Amniotic stem cell (primary cell): ENCODE data around the gene KCNMA1.
"Not testable (repeated sequence)": the region's sequence is repeated elsewhere in the genome, so short reads cannot be mapped to it uniquely, and the experiment has no call there.

ENCODE experiments used
- DNase-seq: peaks from one replicate; lab custom pipeline; 2025; lab: John Stamatoyannopoulos, UW

Gene KCNMA1

DNA sequence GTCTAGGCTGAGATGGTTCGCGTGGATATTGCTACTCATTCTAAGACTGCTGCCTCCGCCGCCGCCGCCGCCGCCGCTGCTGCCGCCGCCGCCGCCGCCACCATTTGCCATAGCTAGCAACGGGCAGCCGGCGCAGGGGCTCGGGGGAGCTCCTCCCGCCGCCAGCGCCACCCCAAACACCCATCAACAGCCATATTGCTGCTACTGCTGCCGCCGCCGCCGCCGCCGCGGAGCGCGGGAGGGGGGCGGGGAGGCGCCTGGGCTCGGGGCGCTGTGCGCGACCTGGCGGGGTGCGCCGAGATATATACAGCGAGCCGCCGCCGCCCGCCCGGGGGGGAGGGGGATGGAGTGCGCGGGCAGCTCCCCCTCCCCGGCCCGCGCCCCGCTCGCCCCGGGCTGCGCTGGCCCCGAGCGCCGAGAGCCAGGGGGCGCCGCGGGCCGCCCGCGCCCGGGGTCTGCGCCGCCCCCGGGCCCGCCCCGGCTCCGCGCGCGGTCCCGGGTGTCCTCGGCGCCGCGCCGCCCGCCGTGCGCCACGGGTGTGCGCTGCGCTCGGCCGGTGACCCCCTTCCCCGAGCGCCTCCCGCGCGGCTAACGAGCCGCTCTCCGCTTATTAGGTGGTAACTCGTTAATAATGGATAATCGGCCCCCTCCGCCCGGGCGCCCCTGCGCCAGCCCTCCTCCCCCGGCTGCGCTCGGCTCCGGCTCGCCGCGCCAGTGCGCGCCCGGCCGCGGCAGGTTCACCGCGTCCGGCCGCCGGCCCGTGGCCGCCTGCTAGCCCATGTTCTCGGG lies at the start of gene KCNMA1:
TSS of gene KCNMA1 (minus strand) at position 277 of the 789 bp plus-strand sequence.
- DNase-seq, result no peak

DNA sequence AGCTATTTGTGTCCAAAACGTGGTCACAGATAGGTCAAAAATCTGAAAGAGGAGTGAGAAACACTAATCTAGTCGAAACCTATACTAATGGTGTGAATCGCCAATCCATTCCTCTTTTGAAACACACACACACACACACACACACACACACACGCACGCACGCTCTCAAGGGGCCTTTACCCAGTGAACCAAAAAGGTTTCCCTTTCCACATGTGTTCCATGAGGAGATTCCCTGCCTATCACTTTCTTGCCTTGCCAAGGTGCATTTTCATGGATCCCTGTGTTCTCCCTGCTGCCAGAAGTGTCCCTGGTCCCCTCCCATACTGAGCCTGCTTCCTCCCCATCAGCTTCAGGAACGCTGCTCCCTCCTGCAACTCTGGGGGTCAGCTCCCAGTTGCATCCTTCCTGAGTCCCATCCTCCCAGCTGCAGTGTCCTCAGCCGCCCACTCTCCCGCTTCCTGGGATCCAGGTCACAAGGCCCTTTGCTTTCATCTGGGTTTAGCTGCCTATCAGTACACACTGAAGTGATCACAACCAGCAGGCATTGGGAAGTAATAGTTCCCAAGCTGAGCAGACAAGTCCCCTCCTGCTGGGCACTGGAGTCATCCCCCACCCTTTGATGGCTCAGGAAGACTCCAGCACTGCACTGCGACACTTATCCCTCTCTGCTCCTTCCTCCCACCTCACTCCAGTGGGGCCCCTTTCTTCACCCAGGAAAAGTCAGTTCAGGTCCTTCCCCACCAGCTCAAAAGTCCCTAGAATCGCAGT lies 49.2 kb upstream of the KCNMA1 start:
- no peak for DNase-seq

DNA sequence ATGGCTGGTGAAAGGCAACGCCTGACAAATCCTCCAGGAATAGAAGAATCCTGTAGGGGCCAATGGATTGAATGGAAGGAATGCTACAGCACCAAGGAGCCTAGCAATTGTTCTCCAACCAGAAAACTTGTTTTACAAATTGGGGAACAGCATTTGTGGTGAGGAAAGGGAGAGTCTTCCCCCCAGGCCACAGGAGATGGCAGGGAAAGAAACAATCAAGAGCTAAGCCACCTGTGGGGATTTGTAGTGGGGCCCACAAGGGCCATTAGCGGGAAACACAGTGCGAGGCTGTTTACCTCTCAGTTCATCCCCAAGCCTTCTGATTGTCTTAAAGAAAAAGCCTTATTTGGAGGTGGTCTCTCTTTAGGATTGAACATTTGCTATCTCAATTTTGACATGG lies 48.5 kb upstream of the KCNMA1 start:
- no peak for DNase-seq

DNA sequence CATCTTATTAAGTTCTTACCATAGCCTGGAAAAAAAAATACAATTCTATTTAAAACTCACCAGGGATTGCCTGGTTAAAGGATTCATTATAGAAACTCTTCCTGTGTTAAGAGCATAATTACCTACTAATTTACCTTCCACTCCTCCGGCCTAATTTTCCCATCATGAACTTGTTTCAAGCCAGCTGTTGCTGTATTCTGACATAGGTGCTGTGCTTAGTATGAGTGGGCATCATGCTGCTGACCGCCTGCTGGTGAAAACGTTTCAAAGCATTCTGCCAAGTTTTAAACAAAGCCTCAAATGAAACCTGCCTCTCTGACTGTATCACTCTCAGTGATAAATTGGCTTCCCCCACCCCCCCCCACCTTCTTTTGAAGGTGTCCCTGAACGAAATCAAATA lies 47.8 kb upstream of the KCNMA1 start:
- no peak for DNase-seq

DNA sequence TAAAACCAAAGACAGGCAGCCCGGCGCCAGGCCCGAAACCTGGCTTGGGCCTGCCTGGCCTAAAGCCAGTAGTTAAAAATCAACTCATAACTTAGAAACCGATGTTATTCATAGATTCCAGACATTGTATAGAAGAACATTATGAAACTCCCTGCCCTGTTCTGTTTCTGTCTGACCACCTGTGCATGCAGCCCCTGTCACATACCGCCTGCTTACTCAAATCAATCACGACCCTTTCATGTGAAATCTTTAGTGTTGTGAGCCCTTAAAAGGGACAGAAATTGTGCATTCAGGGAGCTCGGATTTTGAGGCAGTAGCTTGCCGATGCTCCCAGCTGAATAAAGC lies 45.5 kb upstream of the KCNMA1 start:
- DNase-seq, result not testable (repeated sequence)

DNA sequence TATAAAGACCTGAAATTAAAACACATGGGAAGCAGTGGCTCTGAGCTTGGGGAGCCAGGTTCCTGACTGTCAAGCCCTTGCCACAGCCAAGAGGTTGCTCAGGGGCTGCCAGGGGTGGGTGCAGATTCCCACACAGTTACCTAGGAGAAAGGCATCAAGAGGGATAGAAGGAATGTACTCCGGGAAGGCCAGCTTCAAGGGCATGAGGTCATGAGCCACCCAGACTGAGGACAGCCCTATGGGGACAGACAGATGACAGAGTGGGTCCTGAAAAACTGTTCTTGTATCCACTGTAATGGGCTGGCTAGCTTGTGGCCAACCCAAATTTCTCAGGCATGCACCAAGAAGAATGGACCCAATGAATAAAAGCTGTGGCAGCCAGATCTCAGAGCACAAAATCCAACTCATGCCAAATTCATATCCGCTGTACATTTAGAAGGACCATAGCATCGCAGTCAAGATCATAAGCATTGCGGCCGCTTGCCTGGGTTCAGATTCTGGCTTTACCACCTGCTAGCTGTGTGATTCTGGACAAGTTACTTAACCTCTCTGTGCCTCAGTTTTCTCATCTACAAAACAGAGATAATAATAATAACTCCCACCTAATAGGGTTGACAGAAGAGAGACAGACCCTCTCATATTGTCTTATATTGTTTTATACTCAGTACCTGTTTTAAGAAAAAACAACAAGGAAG lies 44.9 kb upstream of the KCNMA1 start:
- no peak for DNase-seq

DNA sequence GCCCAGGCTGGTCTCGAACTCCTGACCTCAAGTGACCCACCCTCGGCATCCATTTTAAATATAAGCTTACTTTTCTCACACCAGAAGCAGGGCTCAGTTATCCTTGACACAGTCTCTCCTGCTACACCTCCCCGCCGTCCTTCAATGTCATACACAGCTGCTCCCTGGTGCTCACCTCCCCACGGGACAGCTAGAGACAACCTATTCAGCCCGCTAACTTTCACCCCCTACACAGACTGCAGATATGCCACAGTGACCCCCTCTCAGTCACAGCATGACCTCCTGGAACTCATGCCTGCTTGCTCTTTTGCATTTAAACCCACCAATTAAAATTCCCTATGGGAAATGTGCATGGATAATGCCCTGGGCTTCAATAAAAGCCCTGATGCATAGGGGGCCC lies 44.2 kb upstream of the KCNMA1 start:
- DNase-seq, result no peak

DNA sequence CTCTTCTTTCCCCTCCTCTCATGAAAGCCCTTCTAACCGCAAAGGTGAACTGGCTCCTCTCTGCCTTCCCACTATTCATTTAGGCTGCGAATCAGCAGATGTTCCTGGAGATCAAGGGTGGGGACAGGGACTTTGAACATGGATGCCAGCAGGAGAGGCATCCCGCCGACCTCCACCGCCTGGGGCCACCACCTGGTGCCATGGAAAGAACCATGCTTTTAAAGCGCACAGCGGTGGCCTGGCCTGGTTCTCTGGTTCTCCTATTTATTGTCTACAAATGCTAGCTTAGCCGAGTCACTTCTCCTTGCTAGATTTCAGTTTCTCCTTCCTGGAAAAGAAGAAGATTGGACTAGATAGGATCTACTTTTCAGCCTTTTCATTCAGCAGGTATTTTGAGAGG lies 43.2 kb upstream of the KCNMA1 start:
- DNase-seq, result no peak

DNA sequence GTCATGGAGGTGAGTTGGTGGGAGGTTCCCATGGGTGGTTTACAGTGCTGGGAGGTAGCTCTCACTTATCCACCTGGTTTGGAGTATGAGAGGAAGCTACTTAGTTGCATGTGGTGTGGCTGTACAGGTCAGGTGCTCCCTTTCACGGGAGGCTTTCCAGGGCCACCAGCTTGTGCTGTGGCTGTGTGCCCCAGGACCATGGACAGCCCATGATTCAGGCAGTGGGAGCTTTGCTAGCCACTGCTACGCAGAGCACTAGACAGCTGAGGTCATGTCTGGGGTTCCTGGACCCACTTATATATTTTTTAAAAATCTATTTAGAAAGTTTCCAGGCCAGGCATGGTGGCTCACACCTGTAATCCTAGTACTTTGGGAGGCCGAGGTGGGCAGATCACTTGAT lies 42.5 kb upstream of the KCNMA1 start:
- no peak for DNase-seq

DNA sequence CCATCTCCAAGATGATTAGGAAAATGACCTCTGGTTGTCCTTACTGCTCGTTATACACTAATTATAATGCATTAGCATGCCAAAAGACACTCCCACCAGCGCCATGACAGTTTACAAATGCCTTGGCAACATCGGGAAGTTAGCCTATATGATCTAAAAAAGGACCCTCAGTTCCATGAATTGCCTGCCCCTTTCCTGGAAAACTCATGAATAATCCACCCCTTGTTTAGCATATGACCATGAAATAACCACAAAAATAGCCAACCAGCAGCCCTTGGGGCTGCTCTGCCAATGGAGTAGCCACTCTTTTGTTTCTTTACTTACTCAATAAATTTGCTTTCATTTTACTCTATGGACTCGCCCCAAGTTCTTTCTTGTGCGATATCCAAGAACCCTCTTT lies 41.6 kb upstream of the KCNMA1 start:
- no peak for DNase-seq

DNA sequence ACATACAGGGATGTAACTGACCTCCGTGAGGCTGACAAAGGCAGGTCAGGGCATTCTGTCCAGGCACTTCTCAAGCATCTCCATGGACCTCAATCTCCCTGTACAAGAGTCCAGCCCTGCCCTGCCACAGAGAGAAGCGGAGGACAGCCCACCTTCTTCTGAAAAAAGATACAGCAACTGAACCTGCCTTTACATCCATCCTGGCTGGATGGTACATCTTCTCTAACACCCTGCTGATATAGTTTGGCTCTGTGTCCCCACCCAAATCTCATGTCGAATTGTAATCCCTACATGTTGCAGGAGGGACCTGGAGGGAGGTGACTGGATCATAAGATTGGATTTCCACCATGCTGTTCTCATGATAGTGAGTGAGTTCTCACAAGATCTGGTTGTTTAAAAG lies 40.5 kb upstream of the KCNMA1 start:
- no peak for DNase-seq

DNA sequence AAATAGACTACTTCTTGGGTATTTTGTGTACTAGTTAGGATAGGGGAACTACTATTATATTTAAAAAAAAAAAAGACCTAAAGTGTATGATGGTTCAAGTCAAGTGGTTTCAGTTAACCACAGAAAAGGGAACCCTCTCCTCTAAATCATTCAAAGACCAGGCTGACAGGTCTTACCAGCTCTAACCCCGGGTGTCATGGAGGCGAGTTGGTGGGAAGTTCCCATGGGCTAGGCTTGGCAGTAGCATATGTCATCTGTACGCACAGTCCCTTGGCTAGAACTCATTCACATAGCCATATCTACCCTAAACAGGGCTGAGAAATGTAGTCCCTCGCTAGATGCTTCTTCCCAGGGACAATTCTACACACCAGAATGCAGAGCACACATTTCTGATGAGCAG lies 37.7 kb upstream of the KCNMA1 start:
- no peak for DNase-seq

DNA sequence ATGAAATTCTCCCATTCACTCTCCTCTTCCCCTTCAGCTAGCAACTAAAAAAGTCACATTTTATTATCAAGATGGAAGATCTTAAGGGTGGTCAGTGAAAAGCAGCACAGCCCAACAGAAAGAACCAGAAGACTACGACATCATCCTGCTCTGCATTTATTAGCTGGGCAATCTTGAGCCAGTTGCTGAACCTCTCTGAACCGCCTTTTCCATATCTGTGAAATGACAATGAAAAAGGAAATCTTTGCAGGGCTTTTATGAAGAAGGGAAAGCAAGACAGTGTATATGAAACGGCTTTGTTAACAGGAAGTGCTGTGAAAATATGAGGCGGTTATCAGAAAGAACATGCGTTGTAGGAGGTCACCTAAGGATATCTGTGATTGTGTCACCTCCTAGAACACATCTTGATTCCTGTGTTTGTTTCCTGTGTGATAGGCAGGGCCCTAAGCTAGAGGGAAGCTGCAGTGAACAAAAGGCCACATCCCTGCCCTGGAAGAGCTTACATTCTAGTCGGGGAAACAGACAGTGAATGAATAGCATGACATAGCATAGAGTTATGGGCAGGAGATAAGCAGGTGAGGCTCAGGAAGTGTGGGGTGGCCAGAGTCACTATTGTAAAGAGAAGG lies 36.0 kb upstream of the KCNMA1 start:
- DNase-seq, result no peak

DNA sequence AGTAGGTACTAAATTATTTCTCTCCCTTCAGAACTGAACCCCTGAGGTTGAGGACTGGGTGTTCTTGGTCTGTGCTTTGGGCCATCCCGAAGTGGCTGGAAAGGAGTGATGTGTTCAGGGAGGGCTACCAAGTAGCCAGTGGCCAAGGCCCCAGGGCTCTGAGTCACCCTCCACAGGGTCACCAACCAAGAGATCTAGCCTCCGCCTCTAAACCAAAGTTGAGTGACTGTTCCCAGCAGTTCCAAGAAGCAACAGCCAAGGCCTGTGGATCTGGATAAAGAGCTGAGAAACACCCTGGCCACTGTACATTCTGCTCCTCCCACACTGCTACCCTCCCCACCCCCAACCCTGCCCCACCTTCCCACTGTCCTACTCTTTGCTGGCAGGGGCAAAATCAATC lies 35.5 kb upstream of the KCNMA1 start:
- DNase-seq, result no peak

DNA sequence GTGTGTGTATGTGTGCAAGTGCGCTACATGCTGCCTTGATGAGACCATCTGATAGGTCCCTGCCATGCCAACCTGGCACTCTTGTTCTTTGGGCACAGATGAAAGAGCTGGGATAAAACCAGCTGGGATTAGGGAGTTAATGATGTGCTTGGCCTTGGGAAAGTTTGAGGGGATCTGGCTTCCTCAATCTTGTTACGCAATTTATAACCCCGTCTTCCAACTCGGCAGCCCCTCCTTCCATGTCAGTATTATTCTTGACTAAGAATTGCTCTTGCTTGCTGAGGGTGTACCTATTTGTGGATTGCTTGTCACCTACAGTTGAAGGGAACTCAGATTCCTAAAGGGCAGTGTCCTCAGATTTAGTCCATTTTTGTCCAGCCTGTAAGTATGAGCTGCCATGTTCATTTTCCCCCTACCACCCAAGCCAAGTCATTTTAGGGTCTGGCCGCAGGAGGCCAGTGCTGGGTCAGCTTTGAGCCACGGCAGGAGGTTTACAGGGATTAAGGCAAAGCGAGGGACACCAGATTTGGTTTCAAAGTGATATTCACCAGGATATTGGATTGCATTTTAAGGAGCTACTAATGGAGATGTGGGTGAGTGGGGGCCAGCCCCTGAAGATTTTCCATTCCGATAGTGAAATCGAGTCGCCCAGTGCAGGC lies 34.1 kb upstream of the KCNMA1 start:
- no peak for DNase-seq

DNA sequence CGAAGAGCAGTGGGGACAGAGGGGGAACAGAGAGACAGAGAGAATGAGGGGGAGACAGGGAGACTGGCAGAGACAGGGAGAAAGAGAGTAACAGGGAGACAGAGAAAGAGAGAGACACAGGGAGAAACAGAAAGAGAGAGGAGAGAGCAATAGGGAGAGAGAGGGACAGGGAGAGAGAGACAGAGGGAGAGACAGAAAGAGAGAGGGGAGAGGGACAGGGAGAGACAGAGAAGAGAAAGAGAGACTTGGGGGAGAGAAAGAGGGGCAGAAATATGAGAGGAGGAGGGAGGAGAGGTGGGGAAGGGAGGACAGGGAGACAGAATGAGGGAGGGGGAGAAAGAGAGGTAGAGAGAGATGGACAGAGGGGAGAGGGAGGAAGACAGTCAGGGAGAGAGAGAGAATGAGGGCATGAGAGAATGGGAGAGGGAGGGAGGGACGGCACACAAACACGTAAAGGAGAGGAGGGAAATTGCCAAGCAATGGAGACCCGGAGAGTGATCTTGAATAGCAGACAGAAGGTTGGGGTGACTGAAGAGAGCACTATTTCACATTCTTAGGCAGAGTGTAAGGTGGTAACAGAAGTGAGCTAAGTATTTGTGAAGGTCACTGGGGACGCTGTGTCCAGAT lies 33.3 kb upstream of the KCNMA1 start:
- no peak for DNase-seq

DNA sequence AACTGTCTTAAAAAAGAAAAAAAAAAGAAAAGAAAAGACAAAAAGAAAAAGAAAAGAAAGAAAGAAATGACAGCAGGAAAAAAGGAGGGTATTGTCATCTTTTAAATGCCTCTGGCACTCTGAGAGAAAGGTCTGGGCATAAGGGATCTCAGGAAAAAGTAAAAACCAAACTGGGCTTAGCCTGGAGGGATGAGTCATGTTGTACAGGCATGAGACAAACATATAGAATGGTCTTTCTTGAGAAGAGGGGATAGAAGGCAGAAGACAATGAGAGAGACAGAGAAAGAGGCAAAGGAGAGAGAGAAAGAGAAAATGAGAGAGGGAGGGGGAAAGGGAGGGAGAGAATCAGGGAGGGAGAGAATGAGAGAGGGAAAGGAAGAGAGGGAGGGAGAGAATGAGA lies 32.3 kb upstream of the KCNMA1 start:
- DNase-seq, result no peak

DNA sequence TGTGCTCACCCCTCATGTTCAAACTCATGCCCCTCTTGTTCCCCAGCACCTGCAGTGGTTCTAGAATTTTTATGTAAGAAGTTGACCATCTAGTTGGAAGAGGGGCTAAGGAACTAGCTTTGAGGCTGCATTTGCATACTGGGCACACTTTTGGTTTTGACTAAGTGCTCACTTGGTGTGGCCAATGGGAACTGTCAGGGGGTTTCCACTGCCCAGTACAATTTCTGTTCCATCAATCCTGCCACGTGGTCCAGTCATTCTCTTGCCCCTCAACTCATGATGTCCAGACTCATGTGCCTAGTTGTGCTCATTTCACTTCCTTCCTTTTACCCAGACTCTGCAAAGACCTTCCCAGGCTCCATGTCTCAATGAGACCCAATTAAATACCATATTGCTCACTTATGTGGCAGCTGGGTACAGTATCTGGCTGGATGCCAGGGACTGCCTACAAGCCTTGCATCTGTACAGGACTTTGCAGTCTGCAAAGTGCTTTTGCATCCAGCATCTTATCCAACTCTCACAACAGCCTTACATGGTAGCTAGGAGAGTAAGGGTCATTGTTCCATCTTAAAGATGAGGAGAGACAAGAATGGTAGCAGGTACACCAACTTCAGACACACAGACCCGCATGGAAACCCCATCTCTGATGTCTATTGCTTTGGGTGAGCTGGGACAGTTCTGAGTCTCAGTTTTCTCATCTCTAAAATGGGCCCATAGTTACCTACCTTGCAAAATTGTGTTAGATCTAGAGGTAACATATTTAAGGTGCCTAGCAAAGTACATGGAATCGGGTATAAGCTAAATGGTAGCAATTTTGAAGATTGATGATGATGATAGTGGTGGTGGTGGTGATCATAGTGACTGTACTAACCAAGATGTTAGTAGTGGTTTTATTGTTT lies 30.1 kb upstream of the KCNMA1 start:
- DNase-seq, result no peak

DNA sequence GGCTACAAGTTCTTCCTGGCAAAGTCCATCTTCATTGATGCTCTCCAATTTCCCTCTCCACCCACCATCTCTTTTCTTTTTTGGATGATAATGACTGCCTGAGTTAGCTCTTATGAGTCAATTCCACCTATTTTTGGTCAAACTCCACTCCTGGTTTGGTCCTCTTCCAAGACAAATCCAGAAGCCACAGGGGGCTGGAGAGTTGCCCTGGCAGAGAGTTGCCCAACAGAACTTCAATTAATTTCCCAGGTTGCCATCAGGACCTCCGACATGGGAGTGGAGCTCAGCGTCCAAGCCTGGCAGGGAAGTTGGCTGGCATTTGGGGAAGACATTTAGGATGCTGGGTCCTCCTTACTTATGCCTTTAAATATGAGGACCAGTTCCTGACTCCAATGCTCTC lies 29.2 kb upstream of the KCNMA1 start:
- no peak for DNase-seq

DNA sequence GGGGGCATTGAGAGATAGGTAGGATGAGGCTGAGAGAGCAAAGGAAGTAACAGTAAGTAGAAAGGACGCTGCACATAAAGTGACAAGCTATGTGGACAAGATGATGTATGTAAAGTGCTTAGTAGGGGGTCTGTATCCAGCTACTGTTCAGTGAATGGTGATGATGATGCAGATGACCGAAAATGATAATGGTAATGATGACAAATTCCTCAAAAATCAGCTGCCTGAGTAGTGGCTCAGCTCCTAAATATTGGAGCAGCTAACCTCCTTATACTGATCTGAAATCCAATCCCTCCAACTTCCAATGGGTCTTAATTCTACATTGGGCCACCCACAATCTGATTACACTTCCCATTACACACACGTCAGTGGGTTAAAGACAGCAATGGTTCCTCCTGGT lies 27.1 kb upstream of the KCNMA1 start:
- no peak for DNase-seq

DNA sequence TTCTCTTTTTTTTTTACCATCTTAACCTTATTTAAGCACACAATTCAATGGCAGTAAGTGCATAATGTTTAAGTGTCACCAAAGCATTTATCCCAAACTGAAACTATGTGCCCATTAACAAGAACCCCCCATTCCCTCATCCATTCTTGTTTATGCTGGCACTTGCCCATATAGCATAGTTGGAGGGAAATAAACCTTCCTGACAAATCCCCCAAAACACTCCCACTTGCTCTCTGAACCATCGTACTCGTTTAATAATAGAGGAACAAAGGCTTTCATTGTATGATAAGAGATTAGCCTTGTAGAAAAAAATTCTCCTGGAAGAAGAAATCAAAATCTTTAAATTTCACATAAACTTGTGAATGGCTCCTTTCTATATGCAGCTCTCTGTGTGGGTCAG lies 26.4 kb upstream of the KCNMA1 start:
- DNase-seq, result no peak
